Duodenal mucosa (tissue), 2 donors: ENCODE data around the gene HBZ.
"Not testable (repeated sequence)": the region's sequence is repeated elsewhere in the genome, so short reads cannot be mapped to it uniquely, and the experiment has no call there.

Experiments
- H3K27ac ChIP-seq: one replicate; pipeline ENCODE4 v1.7.0; 2013; ENCODE audit warnings: low read depth, low read length
- H3K27me3 ChIP-seq, 2 donors: one replicate each; pipeline ENCODE4 v1.7.0; 2013; ENCODE audit warnings: low read length in 2 of 2, control low read depth in 1 of 2; ENCODE audit not compliant: insufficient read depth in 2 of 2, control insufficient read depth in 1 of 2
- H3K36me3 ChIP-seq, 2 donors: one replicate each; pipeline ENCODE4 v1.7.0; 2013; ENCODE audit warnings: low read length in 2 of 2, control low read depth in 1 of 2; ENCODE audit not compliant: insufficient read depth in 2 of 2, control insufficient read depth in 1 of 2
- H3K4me1 ChIP-seq, 2 donors: one replicate each; pipeline ENCODE4 v1.7.0; 2013; ENCODE audit warnings: low read length in 2 of 2, control low read depth in 1 of 2; ENCODE audit not compliant: insufficient read depth in 2 of 2, control insufficient read depth in 1 of 2
- H3K4me3 ChIP-seq, 2 donors: one replicate each; pipeline ENCODE4 v1.7.0; 2013; ENCODE audit warnings: low read length in 2 of 2, low read depth in 1 of 2
- H3K9ac ChIP-seq, 2 donors: one replicate each; pipeline ENCODE4 v1.7.0; 2013; ENCODE audit warnings: low read length in 2 of 2, low read depth in 1 of 2
- H3K9me3 ChIP-seq, 2 donors: one replicate each; pipeline ENCODE4 v1.7.0; 2013; ENCODE audit warnings: low read length in 2 of 2, control low read depth in 1 of 2; ENCODE audit not compliant: control insufficient read depth in 1 of 2

The HBZ gene

GRCh38 chr16:153550-154216, 1.2 kb downstream of the HBZ start:
- H3K36me3 ChIP-seq, H3K27ac ChIP-seq, H3K9ac ChIP-seq, H3K9me3 ChIP-seq, H3K4me3 ChIP-seq, H3K4me1 ChIP-seq: not testable (repeated sequence)
- H3K27me3 ChIP-seq, result peaks cover 9 to 15% of the 10 kb centered on the region in 2 donors

- Histone ChIP-seq H3K27ac (no peak overlapping the region), H3K9ac (peak overlapping the region in 1 of 2 donors; percentile 23), H3K4me3 (peak overlapping the region; percentile 50 to 57)
Measured at GRCh38 chr16:154217-155030, 2.0 kb downstream of the HBZ start.

GRCh38 chr16:155031-155398, 2.6 kb downstream of the HBZ start:
- no peaks in the 10 kb centered on the region for H3K36me3 ChIP-seq
- peaks cover 9 to 12% of the 10 kb centered on the region in 2 donors for H3K27me3 ChIP-seq
- H3K4me3 ChIP-seq, result peak overlapping the region; percentile 50 to 57
- peaks cover 0 to 6% of the 10 kb centered on the region in 2 donors for H3K4me1 ChIP-seq
- no peaks in the 10 kb centered on the region for H3K9me3 ChIP-seq
- H3K9ac ChIP-seq, result no peak overlapping the region
- H3K27ac ChIP-seq, result no peak overlapping the region

More at GRCh38 chr16:154217-155030, 2.0 kb downstream of the HBZ start:
- Histone ChIP-seq H3K9me3 (no peaks in the 10 kb centered on the region), H3K27me3 (peaks cover 9 to 11% of the 10 kb centered on the region in 2 donors), H3K36me3 (no peaks in the 10 kb centered on the region), H3K4me1 (peaks cover 0 to 6% of the 10 kb centered on the region in 2 donors)

- Histone ChIP-seq H3K9ac (no peak overlapping the region), H3K27me3 (peaks cover 9 to 17% of the 10 kb centered on the region in 2 donors), H3K9me3 (no peaks in the 10 kb centered on the region), H3K4me3 (no peak overlapping the region), H3K36me3 (no peaks in the 10 kb centered on the region), H3K27ac (no peak overlapping the region), H3K4me1 (peaks cover 0 to 6% of the 10 kb centered on the region in 2 donors)
Measured at GRCh38 chr16:159136-159849, 6.8 kb downstream of the HBZ start.

- H3K27me3 ChIP-seq, result peaks cover 9 to 12% of the 10 kb centered on the region in 2 donors
- not testable (repeated sequence) for H3K4me3 ChIP-seq, H3K4me1 ChIP-seq, H3K36me3 ChIP-seq, H3K9ac ChIP-seq, H3K9me3 ChIP-seq, H3K27ac ChIP-seq
Measured at GRCh38 chr16:160242-160641, 7.8 kb downstream of the HBZ start.

- Histone ChIP-seq H3K36me3 (no peaks in the 10 kb centered on the region), H3K9ac (no peak overlapping the region), H3K4me1 (peaks cover 0 to 8% of the 10 kb centered on the region in 2 donors), H3K27ac (no peak overlapping the region), H3K9me3 (no peaks in the 10 kb centered on the region), H3K27me3 (peaks cover 11 to 17% of the 10 kb centered on the region in 2 donors), H3K4me3 (no peak overlapping the region)
Measured at GRCh38 chr16:160691-161190, 8.3 kb downstream of the HBZ start.

GRCh38 chr16:162271-162991, 10.0 kb downstream of the HBZ start:
- Histone ChIP-seq H3K9me3 (no peaks in the 10 kb centered on the region), H3K27ac (no peak overlapping the region), H3K4me1 (peaks cover 5 to 13% of the 10 kb centered on the region in 2 donors), H3K9ac (no peak overlapping the region), H3K27me3 (peaks cover 24 to 34% of the 10 kb centered on the region in 2 donors), H3K4me3 (no peak overlapping the region), H3K36me3 (no peaks in the 10 kb centered on the region)

- H3K27ac ChIP-seq, H3K4me3 ChIP-seq, H3K9ac ChIP-seq, H3K36me3 ChIP-seq, H3K9me3 ChIP-seq: not testable (repeated sequence)
- Histone ChIP-seq H3K4me1 (peaks cover 5 to 13% of the 10 kb centered on the region in 2 donors), H3K27me3 (peaks cover 31 to 37% of the 10 kb centered on the region in 2 donors)
Measured at GRCh38 chr16:163139-163538, 10.7 kb downstream of the HBZ start.

- H3K27me3 ChIP-seq, result peaks cover 36 to 42% of the 10 kb centered on the region in 2 donors
- H3K4me3 ChIP-seq, H3K9ac ChIP-seq: not testable (repeated sequence)
Measured at GRCh38 chr16:163696-164095, 11.3 kb downstream of the HBZ start.

More at GRCh38 chr16:163696-164095, 11.3 kb downstream of the HBZ start:
- peaks cover 5 to 13% of the 10 kb centered on the region in 2 donors for H3K4me1 ChIP-seq
- H3K36me3 ChIP-seq, H3K27ac ChIP-seq, H3K9me3 ChIP-seq: not testable (repeated sequence)
